GM19372 (cell line): ENCODE results near the gene FASN.

Experiments used
- ATAC-seq: cut with Tn5 transposase; IDR thresholded peaks from one replicate; pipeline ENCODE4 v1.9.1; 2021; ENCODE audit warnings: mild to moderate bottlenecking, low read depth, moderate library complexity; ENCODE audit not compliant: unreplicated experiment

Gene FASN

DNA sequence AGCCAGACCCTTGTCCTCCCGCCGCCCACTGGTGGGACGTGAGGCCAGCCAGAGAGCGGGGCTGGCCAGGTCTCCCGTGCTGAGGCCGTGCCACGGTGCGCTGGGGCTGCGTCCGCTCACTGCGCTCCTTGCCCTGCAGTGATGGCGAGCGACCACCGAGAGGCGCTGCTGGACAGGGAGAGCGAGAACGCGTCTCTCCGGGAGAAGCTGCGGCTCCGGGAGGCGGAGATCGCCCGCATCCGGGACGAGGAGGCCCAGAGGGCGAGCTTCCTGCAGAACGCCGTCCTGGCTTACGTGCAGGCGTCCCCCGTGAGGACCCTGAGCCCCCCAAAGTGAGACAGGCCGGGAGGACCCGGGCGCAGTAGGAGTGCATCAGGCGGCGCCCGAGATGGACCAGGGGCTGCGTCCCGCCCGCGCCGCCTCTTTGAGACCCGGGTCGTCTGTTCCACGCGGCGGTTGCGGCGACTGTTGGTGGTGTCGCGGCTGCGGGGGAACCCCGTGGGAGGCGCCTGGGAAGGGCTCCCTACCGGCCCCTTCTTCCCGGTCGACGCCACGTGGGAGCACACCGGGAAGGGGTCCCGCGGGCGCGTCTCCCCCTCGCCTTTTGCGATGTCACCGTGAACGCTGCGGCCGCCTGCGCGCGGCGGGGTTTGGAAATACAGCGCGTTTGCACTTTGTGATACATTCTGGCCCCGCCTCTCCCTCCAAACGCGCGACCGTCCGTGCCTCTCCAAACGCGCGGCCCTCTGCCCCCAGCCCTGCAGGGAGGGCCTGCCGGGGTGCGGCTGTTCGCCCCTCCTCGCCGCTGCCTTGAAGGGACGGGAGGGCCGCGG lies 67.3 kb downstream of the FASN start:
- no peak for ATAC-seq

DNA sequence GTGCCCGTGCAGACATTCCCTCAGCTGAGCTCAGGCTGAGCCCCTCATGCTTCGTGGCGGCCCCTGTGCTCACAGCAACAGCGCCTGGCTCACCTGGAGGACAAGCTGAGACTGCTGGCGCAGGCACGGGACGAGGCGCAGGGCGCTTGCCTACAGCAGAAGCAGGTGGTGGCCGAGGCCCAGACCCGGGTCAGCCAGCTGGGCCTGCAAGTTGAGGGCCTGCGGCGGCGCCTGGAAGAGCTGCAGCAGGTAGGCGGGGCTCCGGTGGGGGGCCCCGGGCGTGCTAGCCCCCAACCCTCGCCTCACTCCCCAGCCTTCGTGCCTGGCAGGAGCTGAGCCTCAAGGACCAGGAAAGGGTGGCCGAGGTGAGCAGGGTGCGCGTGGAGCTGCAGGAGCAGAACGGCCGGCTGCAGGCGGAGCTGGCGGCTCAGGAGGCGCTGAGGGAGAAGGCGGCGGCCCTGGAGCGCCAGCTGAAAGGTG lies 68.0 kb downstream of the FASN start:
- ATAC-seq, result no peak

DNA sequence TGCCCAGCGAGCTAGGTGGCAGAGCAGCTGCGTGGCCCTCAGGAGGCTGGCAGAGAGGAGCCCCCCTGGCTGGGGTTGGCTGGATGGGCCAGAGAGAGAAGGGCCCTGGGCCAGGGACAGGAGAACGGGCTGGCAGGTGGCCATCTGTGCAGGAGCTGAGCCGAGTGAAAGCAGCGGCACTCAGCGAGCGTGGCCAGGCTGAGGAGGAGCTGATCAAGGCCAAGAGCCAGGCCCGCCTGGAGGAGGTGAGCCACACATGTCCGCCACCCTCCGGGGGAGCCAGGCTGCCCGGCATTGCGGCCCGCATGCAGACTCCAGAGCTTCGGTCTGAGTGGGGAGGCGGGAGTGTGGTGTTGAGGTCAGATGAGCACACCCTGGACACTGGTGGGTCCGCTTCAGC lies 68.6 kb downstream of the FASN start:
- ATAC-seq, result no peak

DNA sequence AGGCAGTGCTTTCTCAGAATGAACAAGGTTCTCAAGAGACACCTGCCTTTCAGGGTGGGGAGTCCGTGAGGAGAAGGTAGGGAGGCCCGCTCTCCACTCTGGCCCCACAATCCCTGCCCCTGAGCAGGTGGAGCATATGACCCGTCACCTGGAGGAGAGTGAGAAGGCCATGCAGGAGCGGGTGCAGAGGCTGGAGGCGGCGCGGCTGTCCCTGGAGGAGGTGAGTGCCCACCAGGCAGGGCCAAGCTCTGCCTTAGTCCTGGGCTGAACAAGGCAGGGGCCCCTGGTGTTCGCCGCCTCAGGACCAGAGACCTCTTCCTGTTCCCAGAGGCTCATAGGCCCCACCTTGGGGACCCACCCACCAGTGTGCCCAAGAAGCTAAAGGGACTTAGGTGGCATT lies 69.1 kb downstream of the FASN start:
- ATAC-seq, result no peak
